ENCODE data around the gene GRK6. TPM values are rescaled to one million over a fixed set of nuclear protein-coding genes. Genes with fewer than 3 reads are reported as not detected.

The GRK6 gene
- total and polyA plus RNA-seq, 2 of the 4 experiments (the other 2 are of a cell fraction), result 25.3 to 30.1 TPM

DNA sequence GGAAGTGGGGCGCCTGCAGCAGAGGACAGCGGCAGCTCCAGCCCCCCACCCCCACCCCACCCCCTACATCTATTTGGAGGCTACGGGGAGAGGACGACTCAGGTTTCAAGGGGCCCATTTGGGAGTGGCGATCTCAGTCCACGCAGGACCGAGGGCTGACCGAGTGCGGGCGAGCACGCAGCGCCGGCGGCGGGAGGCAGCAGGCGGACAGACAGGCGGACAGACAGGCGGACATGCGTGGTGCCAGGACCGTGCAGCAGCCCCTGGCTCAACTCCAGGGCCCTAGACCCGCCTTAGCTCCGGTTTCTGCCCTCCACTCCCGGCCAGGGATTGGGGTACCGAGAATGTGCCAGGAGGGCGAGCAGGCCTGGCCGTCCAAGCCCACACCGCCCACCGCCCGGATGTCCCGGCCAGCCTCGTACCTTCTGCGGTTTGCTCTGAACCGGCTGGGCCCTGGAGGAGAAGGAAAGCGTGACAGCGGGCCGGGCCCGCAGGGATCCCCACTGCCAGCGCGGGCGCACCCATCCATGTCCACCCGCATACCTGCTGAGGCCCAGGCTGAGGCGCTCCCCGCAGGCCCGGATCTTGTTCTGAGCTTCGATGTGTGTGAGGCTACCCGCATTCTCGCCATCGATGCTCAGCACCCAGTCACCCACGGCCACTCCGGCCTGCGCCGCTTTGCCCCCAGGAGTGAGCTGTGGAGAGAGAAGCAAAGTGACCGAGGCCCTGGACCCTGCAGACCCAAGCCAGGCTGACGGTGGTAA, 65.7 kb downstream of the GRK6 start:
- H2BK120ac ChIP-seq (ENCODE audit: low read depth, low read length), result no peak overlapping the region
- no peak overlapping the region for H4K5ac ChIP-seq (ENCODE audit: low read depth, low read length)
- H2BK5ac ChIP-seq (ENCODE audit: low read depth, low read length, poor library complexity, severe bottlenecking), result no peak overlapping the region
- no peak overlapping the region for H3K4me2 ChIP-seq (ENCODE audit: low read depth, low read length)
- no peak for ATAC-seq (ENCODE audit: low read depth)
- ChIA-PET POLR2A (ENCODE audit: unreplicated experiment) (interaction anchor here (0.6 to 0.8 kb wide), 2 partner anchors 15 to 38 kb away, joined by 3 read pairs; no protein-coding TSS in a partner anchor), CTCF (no interaction called here)
- no peak overlapping the region for H3K4ac ChIP-seq (ENCODE audit: low read depth, low read length)
- no peak overlapping the region for H4K91ac ChIP-seq (ENCODE audit: insufficient read depth, low read depth, low read length)
- H4K20me1 ChIP-seq (ENCODE audit: insufficient read depth, low read length), result peaks cover 96% of the 10 kb centered on the region
- no peak overlapping the region for H2AK5ac ChIP-seq (ENCODE audit: low read depth, low read length)
- H3K9me1 ChIP-seq (ENCODE audit: insufficient read depth, low read length), result peaks cover 8% of the 10 kb centered on the region
- H2AFZ ChIP-seq (replicated peaks; ENCODE audit: low read length, poor library complexity), result no peak overlapping the region
- WGBS, 2 experiments (ENCODE audit: extremely low coverage in 2 of 2, insufficient read length in 1 of 2), result 92% methylated on average over 44 of the region's 54 CpGs; no CpG with 5 or more reads in 1 of the 2 experiments
- dilution Hi-C loops (cut with HindIII; ENCODE audit: low sequenced_read_pairs, unreplicated experiment), result no loop called here
- TF ChIP-seq RFX5 (IDR thresholded peaks at IDR 0.05; ENCODE audit: low read depth, low read length), result no peak
- no peak for TF ChIP-seq RAD21 (IDR thresholded peaks at IDR 0.05; ENCODE audit: low read length)
- TF ChIP-seq, protein P1, sequence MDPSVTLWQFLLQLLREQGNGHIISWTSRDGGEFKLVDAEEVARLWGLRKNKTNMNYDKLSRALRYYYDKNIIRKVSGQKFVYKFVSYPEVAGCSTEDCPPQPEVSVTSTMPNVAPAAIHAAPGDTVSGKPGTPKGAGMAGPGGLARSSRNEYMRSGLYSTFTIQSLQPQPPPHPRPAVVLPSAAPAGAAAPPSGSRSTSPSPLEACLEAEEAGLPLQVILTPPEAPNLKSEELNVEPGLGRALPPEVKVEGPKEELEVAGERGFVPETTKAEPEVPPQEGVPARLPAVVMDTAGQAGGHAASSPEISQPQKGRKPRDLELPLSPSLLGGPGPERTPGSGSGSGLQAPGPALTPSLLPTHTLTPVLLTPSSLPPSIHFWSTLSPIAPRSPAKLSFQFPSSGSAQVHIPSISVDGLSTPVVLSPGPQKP (IDR thresholded peaks at IDR 0.05; ENCODE audit: borderline replicate concordance, low read depth, low read length), result no peak
- no peak for TF ChIP-seq USF2 (IDR thresholded peaks at IDR 0.05; ENCODE audit: low read depth, low read length)
- TF ChIP-seq SMC3 (IDR thresholded peaks at IDR 0.05; ENCODE audit: low read depth, low read length), result no peak
- TF ChIP-seq NFE2L2 (IDR thresholded peaks at IDR 0.05; ENCODE audit: low read depth, low read length), result no peak
- no peak for TF ChIP-seq BHLHE40 (IDR thresholded peaks at IDR 0.05; ENCODE audit: low read depth, low read length)
- TF ChIP-seq MAFK (IDR thresholded peaks at IDR 0.05; ENCODE audit: low read depth, low read length), result no peak
- no peak for TF ChIP-seq FOS (IDR thresholded peaks at IDR 0.05; ENCODE audit: low read depth, low read length)
- TF ChIP-seq RCOR1 (IDR thresholded peaks at IDR 0.05; ENCODE audit: insufficient replicate concordance, low read length), result no peak
- no peak overlapping the region for H2BK20ac ChIP-seq (ENCODE audit: low read depth, low read length)
- peaks cover 34 to 80% of the 10 kb centered on the region in 2 experiments for H3K79me1 ChIP-seq (ENCODE audit: low read depth in 1 of 2, low read length in 2 of 2)
- in situ Hi-C loops (cut with MboI; ENCODE audit: low sequenced_read_pairs), result no loop called here
- H3K27ac ChIP-seq (ENCODE audit: insufficient read depth, low read length), result no peak overlapping the region
- intact Hi-C loops (cut with micrococcal nuclease), result no loop called here
- no peak overlapping the region for H3K14ac ChIP-seq (replicated peaks; ENCODE audit: low read depth, low read length)
- no peaks in the 10 kb centered on the region for H3K27me3 ChIP-seq (ENCODE audit: control insufficient read depth, insufficient read depth, low read length)
- H4K8ac ChIP-seq (ENCODE audit: low read depth in 2 of 2, low read length in 2 of 2), result no peak overlapping the region
- no peak overlapping the region for H3K23ac ChIP-seq (ENCODE audit: low read depth, low read length)
- DNase-seq, result no peak
- no peak overlapping the region for H3K9ac ChIP-seq (ENCODE audit: low read depth, low read length)
- no peak overlapping the region for H3K4me3 ChIP-seq (ENCODE audit: insufficient read depth, low read depth, low read length)
- no peak overlapping the region for H2BK15ac ChIP-seq (ENCODE audit: low read depth, low read length)
- H3K9me3 ChIP-seq (ENCODE audit: control insufficient read depth, insufficient read depth, low read length), result no peaks in the 10 kb centered on the region
- peak overlapping the region; percentile 24 for H2AK9ac ChIP-seq (replicated peaks; ENCODE audit: low read depth, low read length, poor library complexity)
- no TSS peak for BruUV-seq (replicated peaks)
- peaks cover 25% of the 10 kb centered on the region for H3K4me1 ChIP-seq (ENCODE audit: control insufficient read depth, insufficient read depth, low read length)
- no peak overlapping the region for H3K56ac ChIP-seq (ENCODE audit: extremely low read depth, insufficient read depth, low read length)
- H3K36me3 ChIP-seq (ENCODE audit: control insufficient read depth, insufficient read depth, low read length), result peaks cover 79% of the 10 kb centered on the region
- no peak overlapping the region for H3K18ac ChIP-seq (ENCODE audit: low read depth, low read length)
